Sigmoid colon (tissue), 7 donors: ENCODE measurements around the gene EPG5. TPM values are rescaled to one million over a fixed set of nuclear protein-coding genes. Genes with fewer than 3 reads are reported as not detected.
"Not testable (repeated sequence)": the region's sequence is repeated elsewhere in the genome, so short reads cannot be mapped to it uniquely, and the experiment has no call there.

Source experiments
- DNase-seq: peaks from one replicate; pipeline ENCODE4 v3.0.0-alpha.2; 2019
- H3K27ac ChIP-seq, 4 donors: fragments of 200-600 bp; sonication (generic); one replicate each; pipeline ENCODE4 v1.5.1; 2016 to 2019; ENCODE audit warnings: mild to moderate bottlenecking in 1 of 4
- H3K27me3 ChIP-seq, 3 donors: fragments of 200-600 bp; sonication (generic); one replicate each; pipeline ENCODE4 v1.5.1; 2019; ENCODE audit warnings: mild to moderate bottlenecking in 1 of 3
- H3K36me3 ChIP-seq, 4 donors: fragments of 200-600 bp; sonication (generic); one replicate each; pipeline ENCODE4 v1.5.1; 2016 to 2019
- H3K4me1 ChIP-seq, 4 donors: fragments of 200-600 bp; sonication (generic); one replicate each; pipeline ENCODE4 v1.5.1; 2017 to 2019
- H3K4me3 ChIP-seq, 4 donors: fragments of 200-600 bp; sonication (generic); one replicate each; pipeline ENCODE4 v1.5.1; 2017 to 2019; ENCODE audit warnings: mild to moderate bottlenecking in 2 of 4, moderate library complexity in 1 of 4
- H3K9me3 ChIP-seq, 4 donors: fragments of 200-600 bp in 3 of 4; sonication (generic) in 3 of 4; one replicate each; pipeline versions ENCODE4 v1.5.1 to v1.6.1; 2013 to 2019
- EP300 ChIP-seq, 4 donors: sonication (generic); formaldehyde crosslinking; IDR thresholded peaks; one replicate each; pipeline ENCODE4 v1.6.1; 2017; ENCODE audit warnings: antibody characterized with exemption in 4 of 4
- POLR2A ChIP-seq, 2 donors: fragments of 450-650 bp; IDR thresholded peaks; one replicate each; pipeline ENCODE4 v1.6.1; 2016; ENCODE audit warnings: antibody characterized with exemption in 2 of 2, mild to moderate bottlenecking in 2 of 2, moderate library complexity in 2 of 2
- POLR2AphosphoS5 ChIP-seq, 4 donors: sonication (generic); formaldehyde crosslinking; IDR thresholded peaks; one replicate each; pipeline ENCODE4 v1.6.1; 2017; ENCODE audit warnings: antibody characterized with exemption in 4 of 4
- WGBS, 2 donors: extraction: QIAGEN DNeasy Blood & Tissue Kit; methylation state at CpG; one replicate each; pipeline ENCODE4 v1.1.7; 2013; 5-methylcytosine and 5-hydroxymethylcytosine counted together
- intact Hi-C: fragments of 100-400 bp; cut with DNase I; formaldehyde crosslinking; loops from one replicate; pipeline ENCODE4 v1.15.1; 2023
- polyA plus RNA-seq, 3 donors: library from polyadenylated mRNA; stranded (reverse); fragments of 200-250 nt; gene quantifications; one replicate each; pipeline ENCODE4 v1.2.3, GENCODE V29; 2013
- total RNA-seq, 4 donors: library from RNA; depleted of rRNA; stranded (reverse); fragments of >200 nt; gene quantifications; one replicate each; pipeline ENCODE4 v1.1.0, GENCODE V29; 2016
- TF ChIP-seq, protein P1 (sequence below), 4 experiments: fragments of 450-650 bp in 3 of 4; fragments of 200-600 bp in 1 of 4; IDR thresholded peaks; one replicate each; pipeline ENCODE4 v1.5.1; 2016 to 2019; ENCODE audit warnings: antibody characterized with exemption in 4 of 4, mild to moderate bottlenecking in 3 of 4, moderate library complexity in 2 of 4
- donor health status: healthy with polysubstance abuse.
- donor health status: Bipolar disorder and iron deficiency.
- donor health status: healthy.

EPG5 gene
- total and polyA plus RNA-seq, 7 donors, result 3.7 to 29.1 (median 17.1) TPM

DNA sequence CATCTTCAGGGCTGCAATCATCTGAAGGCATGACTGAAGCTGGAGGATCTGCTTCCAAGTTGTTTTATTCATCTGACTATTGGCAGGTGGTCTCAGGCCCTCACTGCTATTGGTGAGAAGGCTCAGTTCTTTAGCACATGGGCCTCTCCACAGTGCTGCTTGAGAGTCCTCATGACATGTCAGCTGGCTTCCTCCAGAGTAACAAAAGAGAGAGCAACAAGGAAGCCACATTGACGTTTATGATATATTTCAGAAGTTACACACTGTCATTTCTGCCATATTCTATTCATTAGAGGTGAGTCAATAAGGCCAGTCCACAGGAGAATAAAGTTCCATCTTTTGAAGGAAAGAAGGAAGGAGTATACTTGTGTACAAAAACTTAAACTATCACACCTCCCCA lies 149.6 kb downstream of the EPG5 start:
- TF ChIP-seq, protein P1, sequence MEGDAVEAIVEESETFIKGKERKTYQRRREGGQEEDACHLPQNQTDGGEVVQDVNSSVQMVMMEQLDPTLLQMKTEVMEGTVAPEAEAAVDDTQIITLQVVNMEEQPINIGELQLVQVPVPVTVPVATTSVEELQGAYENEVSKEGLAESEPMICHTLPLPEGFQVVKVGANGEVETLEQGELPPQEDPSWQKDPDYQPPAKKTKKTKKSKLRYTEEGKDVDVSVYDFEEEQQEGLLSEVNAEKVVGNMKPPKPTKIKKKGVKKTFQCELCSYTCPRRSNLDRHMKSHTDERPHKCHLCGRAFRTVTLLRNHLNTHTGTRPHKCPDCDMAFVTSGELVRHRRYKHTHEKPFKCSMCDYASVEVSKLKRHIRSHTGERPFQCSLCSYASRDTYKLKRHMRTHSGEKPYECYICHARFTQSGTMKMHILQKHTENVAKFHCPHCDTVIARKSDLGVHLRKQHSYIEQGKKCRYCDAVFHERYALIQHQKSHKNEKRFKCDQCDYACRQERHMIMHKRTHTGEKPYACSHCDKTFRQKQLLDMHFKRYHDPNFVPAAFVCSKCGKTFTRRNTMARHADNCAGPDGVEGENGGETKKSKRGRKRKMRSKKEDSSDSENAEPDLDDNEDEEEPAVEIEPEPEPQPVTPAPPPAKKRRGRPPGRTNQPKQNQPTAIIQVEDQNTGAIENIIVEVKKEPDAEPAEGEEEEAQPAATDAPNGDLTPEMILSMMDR (IDR thresholded peaks at IDR 0.05), result no peak
- TF ChIP-seq EP300 (IDR thresholded peaks at IDR 0.05) (no peak), POLR2A (IDR thresholded peaks at IDR 0.05) (no peak), POLR2AphosphoS5 (IDR thresholded peaks at IDR 0.05) (no peak)
- intact Hi-C loops, result no loop called here
- no peak for DNase-seq
- Histone ChIP-seq H3K4me1 (no peaks in the 10 kb centered on the region), H3K27me3 (no peaks in the 10 kb centered on the region), H3K36me3 (no peaks in the 10 kb centered on the region), H3K27ac (no peak overlapping the region), H3K4me3 (no peak overlapping the region), H3K9me3 (no peaks in the 10 kb centered on the region)
- WGBS, 2 donors, result 23 to 71% methylated on average over 1 of the region's 1 CpG

DNA sequence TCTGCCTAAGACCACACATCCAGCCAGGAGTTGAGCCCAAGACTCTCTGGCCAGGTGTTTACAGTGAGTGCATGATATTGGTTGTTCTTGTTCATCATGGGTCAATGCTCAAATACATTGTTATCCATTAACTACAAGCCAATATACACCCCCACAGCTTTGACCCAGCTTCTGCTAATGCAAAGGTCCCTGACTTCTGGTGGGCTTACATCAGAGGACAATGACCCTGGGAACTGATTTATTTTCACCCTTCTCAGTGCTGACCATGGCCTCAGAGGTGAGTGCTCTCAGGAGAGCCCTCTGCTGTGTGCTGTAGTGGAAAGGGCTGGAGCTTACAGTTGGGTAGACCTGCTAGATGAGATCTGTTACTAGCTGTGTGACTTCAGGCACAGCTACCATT lies 152.4 kb downstream of the EPG5 start:
- DNase-seq, H3K9me3 ChIP-seq, H3K36me3 ChIP-seq, H3K4me3 ChIP-seq, H3K27me3 ChIP-seq, intact Hi-C loops, H3K4me1 ChIP-seq, H3K27ac ChIP-seq: not testable (repeated sequence)

- H3K9me3 ChIP-seq, DNase-seq, H3K27ac ChIP-seq, intact Hi-C loops, H3K4me1 ChIP-seq, H3K4me3 ChIP-seq, H3K36me3 ChIP-seq, H3K27me3 ChIP-seq: not testable (repeated sequence)
- WGBS, 2 donors, result 37 to 48% methylated on average over 2 of the region's 2 CpGs
Measured at GRCh38 chr18:45807144-45807543, 160.0 kb downstream of the EPG5 start.

- Histone ChIP-seq H3K27ac (no peak overlapping the region), H3K36me3 (no peaks in the 10 kb centered on the region), H3K27me3 (no peaks in the 10 kb centered on the region), H3K4me3 (no peak overlapping the region), H3K9me3 (peaks cover 0 to 6% (median 0%) of the 10 kb centered on the region in 4 donors), H3K4me1 (no peaks in the 10 kb centered on the region)
- DNase-seq, result no peak
- WGBS, 2 donors, result 58 to 62% methylated on average over 2 of the region's 2 CpGs
- intact Hi-C loops, result no loop called here
- TF ChIP-seq POLR2A (IDR thresholded peaks at IDR 0.05), result no peak
- TF ChIP-seq, protein P1 (IDR thresholded peaks at IDR 0.05), result no peak
- no peak for TF ChIP-seq EP300 (IDR thresholded peaks at IDR 0.05)
- TF ChIP-seq POLR2AphosphoS5 (IDR thresholded peaks at IDR 0.05), result no peak
Measured at GRCh38 chr18:45806226-45806625, 160.9 kb downstream of the EPG5 start.

DNA sequence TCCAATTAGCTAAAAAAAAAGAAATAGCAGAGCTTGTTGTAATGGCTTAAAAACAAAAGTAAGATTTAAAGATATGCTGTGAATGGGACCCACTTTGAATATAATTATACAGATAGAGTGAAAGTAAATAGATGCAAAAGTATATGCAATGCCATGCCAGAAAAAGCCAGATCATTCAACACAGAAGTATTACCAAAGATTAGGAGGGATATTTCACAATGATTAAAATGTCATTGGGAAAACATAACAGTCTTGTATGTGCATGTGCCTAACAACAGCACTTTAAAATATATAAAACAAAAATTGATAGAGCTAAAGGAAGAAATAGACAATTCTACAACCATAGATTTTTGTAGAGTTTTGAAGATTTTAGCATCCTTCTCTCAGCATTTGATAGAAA lies 161.6 kb downstream of the EPG5 start:
- DNase-seq, result no peak
- TF ChIP-seq, protein P1 (IDR thresholded peaks at IDR 0.05), result no peak
- no peak for TF ChIP-seq POLR2A (IDR thresholded peaks at IDR 0.05)
- no peak for TF ChIP-seq EP300 (IDR thresholded peaks at IDR 0.05)
- no peak for TF ChIP-seq POLR2AphosphoS5 (IDR thresholded peaks at IDR 0.05)
- Histone ChIP-seq H3K36me3 (no peaks in the 10 kb centered on the region), H3K9me3 (peaks cover 0 to 6% (median 0%) of the 10 kb centered on the region in 4 donors), H3K4me3 (no peak overlapping the region), H3K4me1 (no peaks in the 10 kb centered on the region), H3K27me3 (no peaks in the 10 kb centered on the region), H3K27ac (no peak overlapping the region)
- intact Hi-C loops, result no loop called here

- peak overlapping the region in 1 of 4 donors; percentile 38 for H3K27ac ChIP-seq
- DNase-seq, result no peak
- intact Hi-C loops, result no loop called here
Measured at GRCh38 chr18:45802814-45803492, 164.2 kb downstream of the EPG5 start.

More at GRCh38 chr18:45802814-45803492, 164.2 kb downstream of the EPG5 start:
- Histone ChIP-seq H3K9me3 (peaks cover 0 to 6% (median 0%) of the 10 kb centered on the region in 4 donors), H3K36me3 (no peaks in the 10 kb centered on the region), H3K4me3 (no peak overlapping the region), H3K4me1 (no peaks in the 10 kb centered on the region), H3K27me3 (no peaks in the 10 kb centered on the region)
- 67 to 80% methylated on average over 2 of the region's 2 CpGs for WGBS, 2 donors
- TF ChIP-seq POLR2A (IDR thresholded peaks at IDR 0.05) (no peak), POLR2AphosphoS5 (IDR thresholded peaks at IDR 0.05) (no peak), EP300 (IDR thresholded peaks at IDR 0.05) (no peak)
- TF ChIP-seq, protein P1 (IDR thresholded peaks at IDR 0.05), result no peak
